H1 (cell line): Measurements from ENCODE around the gene ZNF831.

ENCODE experiments used
- ASH2L ChIP-seq: fragments of 200-600, 300-600 bp; sonication (generic); IDR thresholded peaks from one replicate; pipeline ENCODE4 v1.7.1; 2017; ENCODE audit warnings: low read length
- CTCF ChIP-seq, 3 experiments: IDR thresholded peaks; 1 replicate in 2 of 3; 2 replicates in 1 of 3; pipeline versions ENCODE4 v1.5.1 to v1.6.1; 2011; ENCODE audit warnings: low read length in 3 of 3, mild to moderate bottlenecking in 3 of 3, inconsistent platforms in 2 of 3, low read depth in 1 of 3, moderate library complexity in 1 of 3; ENCODE audit not compliant: insufficient read depth in 1 of 3; ENCODE audit errors: control extremely low read depth in 1 of 3
- MAFK ChIP-seq: IDR thresholded peaks from 2 replicates; pipeline ENCODE4 v1.6.1; 2012; ENCODE audit warnings: low read depth, mild to moderate bottlenecking, improper control_type of control experiment, low read length
- TCF12 ChIP-seq: IDR thresholded peaks from 2 replicates; pipeline ENCODE4 v1.6.1; 2011; ENCODE audit warnings: low read depth, mild to moderate bottlenecking, low read length
- TF ChIP-seq, protein P1 (sequence below): IDR thresholded peaks from 2 replicates; pipeline ENCODE4 v1.6.1; 2011; ENCODE audit warnings: low read length, improper control_type of control experiment

GRCh38 chr20:59135093-59135492 lies 28.5 kb upstream of the ZNF831 start:
- TF ChIP-seq, protein P1, sequence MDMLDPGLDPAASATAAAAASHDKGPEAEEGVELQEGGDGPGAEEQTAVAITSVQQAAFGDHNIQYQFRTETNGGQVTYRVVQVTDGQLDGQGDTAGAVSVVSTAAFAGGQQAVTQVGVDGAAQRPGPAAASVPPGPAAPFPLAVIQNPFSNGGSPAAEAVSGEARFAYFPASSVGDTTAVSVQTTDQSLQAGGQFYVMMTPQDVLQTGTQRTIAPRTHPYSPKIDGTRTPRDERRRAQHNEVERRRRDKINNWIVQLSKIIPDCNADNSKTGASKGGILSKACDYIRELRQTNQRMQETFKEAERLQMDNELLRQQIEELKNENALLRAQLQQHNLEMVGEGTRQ: no peak
- TF ChIP-seq ASH2L: no peak
- TF ChIP-seq CTCF (IDR thresholded peaks at IDR 0.05; ENCODE audit: control extremely low read depth in 1 of 3, insufficient read depth in 1 of 3, low read depth in 1 of 3, low read length in 3 of 3): no peak
- TF ChIP-seq TCF12: no peak
- TF ChIP-seq MAFK: no peak
